ENCODE results near the gene DLG2.

Gene DLG2

GRCh38 chr11:85167038-85167437 is 460.1 kb downstream of the DLG2 start:
- in situ Hi-C loops (cut with HindIII; ENCODE audit: low sequenced_read_pairs): no loop called here
- no peak overlapping the region for H3K4me3 ChIP-seq (ENCODE audit: low read depth, low read length)
- TF ChIP-seq, protein P1, sequence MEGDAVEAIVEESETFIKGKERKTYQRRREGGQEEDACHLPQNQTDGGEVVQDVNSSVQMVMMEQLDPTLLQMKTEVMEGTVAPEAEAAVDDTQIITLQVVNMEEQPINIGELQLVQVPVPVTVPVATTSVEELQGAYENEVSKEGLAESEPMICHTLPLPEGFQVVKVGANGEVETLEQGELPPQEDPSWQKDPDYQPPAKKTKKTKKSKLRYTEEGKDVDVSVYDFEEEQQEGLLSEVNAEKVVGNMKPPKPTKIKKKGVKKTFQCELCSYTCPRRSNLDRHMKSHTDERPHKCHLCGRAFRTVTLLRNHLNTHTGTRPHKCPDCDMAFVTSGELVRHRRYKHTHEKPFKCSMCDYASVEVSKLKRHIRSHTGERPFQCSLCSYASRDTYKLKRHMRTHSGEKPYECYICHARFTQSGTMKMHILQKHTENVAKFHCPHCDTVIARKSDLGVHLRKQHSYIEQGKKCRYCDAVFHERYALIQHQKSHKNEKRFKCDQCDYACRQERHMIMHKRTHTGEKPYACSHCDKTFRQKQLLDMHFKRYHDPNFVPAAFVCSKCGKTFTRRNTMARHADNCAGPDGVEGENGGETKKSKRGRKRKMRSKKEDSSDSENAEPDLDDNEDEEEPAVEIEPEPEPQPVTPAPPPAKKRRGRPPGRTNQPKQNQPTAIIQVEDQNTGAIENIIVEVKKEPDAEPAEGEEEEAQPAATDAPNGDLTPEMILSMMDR (IDR thresholded peaks at IDR 0.05; ENCODE audit: low read depth, low read length): no peak
- no peak for DNase-seq (ENCODE audit: low read depth, low spot score)

GRCh38 chr11:85165819-85166218 is 461.3 kb downstream of the DLG2 start:
- TF ChIP-seq, protein P1 (IDR thresholded peaks at IDR 0.05; ENCODE audit: low read depth, low read length): no peak

DNA sequence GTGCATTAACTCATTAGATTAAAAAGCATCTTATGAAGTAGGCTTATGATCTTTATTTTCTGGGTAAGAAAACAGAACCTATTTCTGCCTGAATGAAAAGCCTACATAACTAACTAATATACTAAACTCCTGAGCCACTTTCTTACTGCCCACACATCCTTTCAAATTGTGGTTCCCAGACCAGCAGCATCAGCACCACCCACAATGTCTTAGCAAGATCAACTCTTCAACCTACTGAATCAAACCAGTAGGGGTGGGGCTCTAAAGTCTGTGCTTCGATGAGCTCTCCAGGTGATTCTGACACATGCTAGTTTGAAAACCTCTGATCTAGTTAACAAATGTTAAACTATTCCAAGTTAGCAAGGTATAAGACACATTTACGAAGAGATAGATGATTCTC is 462.4 kb downstream of the DLG2 start:
- H3K4me3 ChIP-seq (ENCODE audit: low read depth, low read length): no peak overlapping the region
- no peak for DNase-seq (ENCODE audit: low read depth, low spot score)
- in situ Hi-C loops (cut with HindIII; ENCODE audit: low sequenced_read_pairs): no loop called here
- TF ChIP-seq, protein P1 (IDR thresholded peaks at IDR 0.05; ENCODE audit: low read depth, low read length): no peak

More at GRCh38 chr11:85165819-85166218, 461.3 kb downstream of the DLG2 start:
- no peak overlapping the region for H3K4me3 ChIP-seq (ENCODE audit: low read depth, low read length)
- in situ Hi-C loops (cut with HindIII; ENCODE audit: low sequenced_read_pairs): no loop called here
- DNase-seq (ENCODE audit: low read depth, low spot score): no peak

GRCh38 chr11:85154294-85154693 is 472.9 kb downstream of the DLG2 start:
- no peak overlapping the region for H3K4me3 ChIP-seq (ENCODE audit: low read depth, low read length)
- in situ Hi-C loops (cut with HindIII; ENCODE audit: low sequenced_read_pairs): no loop called here
- DNase-seq (ENCODE audit: low read depth, low spot score): no peak
- TF ChIP-seq, protein P1 (IDR thresholded peaks at IDR 0.05; ENCODE audit: low read depth, low read length): no peak

DNA sequence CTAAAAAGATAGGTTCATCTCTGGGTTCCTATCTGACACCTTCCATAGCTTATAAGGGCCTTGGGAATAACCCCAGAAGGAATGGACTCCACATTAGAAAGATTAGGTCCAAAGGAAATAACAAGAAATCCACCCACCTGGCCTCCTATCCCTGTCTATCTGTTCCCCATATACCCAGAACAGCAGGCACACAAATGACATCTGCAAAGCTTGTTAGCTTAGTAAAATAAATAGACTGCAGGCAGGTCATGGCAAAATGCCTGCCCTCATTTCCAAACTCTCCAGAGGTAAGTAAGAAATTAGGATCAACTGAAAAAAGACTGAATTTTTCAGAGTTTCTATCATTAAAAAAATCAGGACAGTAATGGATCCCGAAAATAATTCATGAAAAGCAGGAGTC is 489.5 kb downstream of the DLG2 start:
- DNase-seq (ENCODE audit: low read depth, low spot score): no peak
- in situ Hi-C loops (cut with HindIII; ENCODE audit: low sequenced_read_pairs): no loop called here
- TF ChIP-seq, protein P1 (IDR thresholded peaks at IDR 0.05; ENCODE audit: low read depth, low read length): no peak

DNA sequence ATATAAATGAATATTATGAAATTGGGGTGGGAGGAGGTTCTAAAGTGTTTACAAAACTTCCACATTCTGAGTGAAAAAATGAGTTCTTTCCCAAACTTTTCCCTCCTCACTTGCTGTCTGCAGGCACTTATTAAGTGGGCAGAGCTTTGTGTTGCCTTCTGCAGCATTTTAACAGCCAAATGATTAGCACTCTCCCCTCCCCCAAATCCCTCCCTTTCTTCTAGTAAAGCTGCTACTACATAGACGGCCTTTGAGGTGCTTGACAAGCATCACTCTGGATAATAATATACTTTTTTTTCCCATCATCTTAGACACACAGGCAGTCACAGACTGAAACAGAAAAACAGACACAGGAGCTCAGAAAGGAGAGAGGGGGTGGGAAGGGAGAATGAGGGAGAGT is 493.5 kb downstream of the DLG2 start:
- in situ Hi-C loops (cut with HindIII; ENCODE audit: low sequenced_read_pairs): no loop called here
- no peak for DNase-seq (ENCODE audit: low read depth, low spot score)
- TF ChIP-seq, protein P1 (IDR thresholded peaks at IDR 0.05; ENCODE audit: low read depth, low read length): no peak
- no peak overlapping the region for H3K4me3 ChIP-seq (ENCODE audit: low read depth, low read length)

More for the DNA sequence above, 489.5 kb downstream of the DLG2 start:
- H3K4me3 ChIP-seq (ENCODE audit: low read depth, low read length): no peak overlapping the region

Data from astrocyte of the spinal cord (primary cell).